Thyroid gland (tissue), 4 donors: Measurements from ENCODE around the gene ALCAM. TPM values are rescaled to one million over a fixed set of nuclear protein-coding genes. Genes with fewer than 3 reads are reported as not detected.

Source experiments
- DNase-seq, 2 donors: peaks; one replicate each; pipeline ENCODE4 v3.0.0-alpha.2; 2019
- H3K27ac ChIP-seq, 3 donors: fragments of 200-600 bp; sonication (generic); 1 replicate in 2 of 3; 2 replicates in 1 of 3; pipeline ENCODE4 v1.5.1; 2016 to 2019; ENCODE audit warnings: mild to moderate bottlenecking in 1 of 3, moderate library complexity in 1 of 3
- H3K27me3 ChIP-seq: fragments of 200-600 bp; sonication (generic); one replicate; pipeline ENCODE4 v1.5.1; 2019
- H3K36me3 ChIP-seq, 2 donors: fragments of 200-600 bp; sonication (generic); one replicate each; pipeline ENCODE4 v1.5.1; 2016 to 2019
- H3K4me1 ChIP-seq, 2 donors: fragments of 200-600 bp; sonication (generic); one replicate each; pipeline ENCODE4 v1.5.1; 2017 to 2019
- H3K4me3 ChIP-seq, 3 donors: fragments of 200-600 bp; sonication (generic); replicated peaks in 1 of 3; 1 replicate in 2 of 3; 2 replicates in 1 of 3; pipeline ENCODE4 v1.5.1; 2016; ENCODE audit warnings: mild to moderate bottlenecking in 1 of 3
- H3K9me3 ChIP-seq: fragments of 200-600 bp; sonication (generic); one replicate; pipeline ENCODE4 v1.5.1; 2017
- POLR2A ChIP-seq, 2 donors: fragments of 450-650 bp; IDR thresholded peaks; one replicate each; pipeline ENCODE4 v1.6.1; 2017; ENCODE audit warnings: antibody characterized with exemption in 2 of 2, mild to moderate bottlenecking in 2 of 2, moderate library complexity in 1 of 2
- WGBS, 2 donors: methylation state at CpG; one replicate each; pipeline ENCODE4 v1.1.5; 2017; 5-methylcytosine and 5-hydroxymethylcytosine counted together
- intact Hi-C: fragments of 100-400 bp; cut with DNase I; formaldehyde crosslinking; loops from one replicate; pipeline ENCODE4 v1.15.1; 2023
- total RNA-seq, 4 donors: library from RNA; depleted of rRNA; stranded (reverse); fragments of >200 nt; gene quantifications; one replicate each; pipeline ENCODE4 v1.2.3, GENCODE V29; 2016
- TF ChIP-seq, protein P1 (sequence below), 6 experiments: fragments of 200-600 bp in 3 of 6; fragments of 450-650 bp in 3 of 6; sonication (generic) in 3 of 6; IDR thresholded peaks; one replicate each; pipeline ENCODE4 v1.5.1; 2016 to 2019; ENCODE audit warnings: antibody characterized with exemption in 6 of 6, mild to moderate bottlenecking in 2 of 6, inconsistent platforms in 1 of 6, moderate library complexity in 1 of 6

ALCAM gene
- total RNA-seq, 4 donors from 2014 or later = 86.5 to 129 (median 108) TPM

DNA sequence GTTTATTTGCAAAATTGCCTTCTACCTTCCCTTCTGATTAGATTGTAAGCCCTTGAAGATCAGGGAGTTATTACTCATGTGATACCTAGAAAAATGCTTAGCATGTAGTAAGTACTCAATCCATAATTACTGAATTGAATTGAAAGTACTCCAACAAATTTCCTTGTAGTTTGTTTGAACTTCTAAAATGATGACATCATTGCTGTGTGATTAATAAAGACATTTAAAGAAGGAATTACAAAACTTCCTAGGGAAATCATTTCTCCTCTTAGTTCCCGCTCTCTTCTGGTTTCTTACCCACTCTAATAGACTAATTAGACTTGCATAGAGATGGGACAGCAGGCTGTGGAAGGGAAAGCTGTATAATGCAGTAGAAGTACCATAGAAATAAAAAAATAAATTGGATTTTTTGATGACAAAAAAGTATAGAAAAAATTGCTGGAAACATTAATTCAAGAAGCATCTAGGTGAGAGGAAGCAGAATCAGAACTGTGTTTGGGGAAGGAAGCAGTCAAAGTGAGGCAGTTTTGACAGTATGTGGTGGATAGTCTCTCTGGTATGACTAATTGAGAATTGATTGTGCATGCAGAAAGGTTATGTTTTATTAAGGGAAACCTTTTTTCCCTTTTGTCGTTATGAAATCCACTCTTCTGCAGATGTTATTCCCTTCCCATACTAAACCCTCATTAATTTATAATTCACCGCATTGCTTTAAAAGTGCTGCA lies 93.0 kb downstream of the ALCAM start:
- DNase-seq = no peak
- H3K9me3 ChIP-seq = no peaks in the 10 kb centered on the region
- H3K27me3 ChIP-seq = no peaks in the 10 kb centered on the region
- H3K36me3 ChIP-seq = no peaks in the 10 kb centered on the region
- no peak overlapping the region for H3K4me3 ChIP-seq
- 61 to 65% methylated on average over 3 of the region's 3 CpGs for WGBS, 2 donors
- TF ChIP-seq, protein P1, sequence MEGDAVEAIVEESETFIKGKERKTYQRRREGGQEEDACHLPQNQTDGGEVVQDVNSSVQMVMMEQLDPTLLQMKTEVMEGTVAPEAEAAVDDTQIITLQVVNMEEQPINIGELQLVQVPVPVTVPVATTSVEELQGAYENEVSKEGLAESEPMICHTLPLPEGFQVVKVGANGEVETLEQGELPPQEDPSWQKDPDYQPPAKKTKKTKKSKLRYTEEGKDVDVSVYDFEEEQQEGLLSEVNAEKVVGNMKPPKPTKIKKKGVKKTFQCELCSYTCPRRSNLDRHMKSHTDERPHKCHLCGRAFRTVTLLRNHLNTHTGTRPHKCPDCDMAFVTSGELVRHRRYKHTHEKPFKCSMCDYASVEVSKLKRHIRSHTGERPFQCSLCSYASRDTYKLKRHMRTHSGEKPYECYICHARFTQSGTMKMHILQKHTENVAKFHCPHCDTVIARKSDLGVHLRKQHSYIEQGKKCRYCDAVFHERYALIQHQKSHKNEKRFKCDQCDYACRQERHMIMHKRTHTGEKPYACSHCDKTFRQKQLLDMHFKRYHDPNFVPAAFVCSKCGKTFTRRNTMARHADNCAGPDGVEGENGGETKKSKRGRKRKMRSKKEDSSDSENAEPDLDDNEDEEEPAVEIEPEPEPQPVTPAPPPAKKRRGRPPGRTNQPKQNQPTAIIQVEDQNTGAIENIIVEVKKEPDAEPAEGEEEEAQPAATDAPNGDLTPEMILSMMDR (IDR thresholded peaks at IDR 0.05) = no peak
- no peak for TF ChIP-seq POLR2A (IDR thresholded peaks at IDR 0.05)
- no peak overlapping the region for H3K27ac ChIP-seq
- intact Hi-C loops = no loop called here
- H3K4me1 ChIP-seq = peaks cover 26 to 27% of the 10 kb centered on the region in 2 donors

DNA sequence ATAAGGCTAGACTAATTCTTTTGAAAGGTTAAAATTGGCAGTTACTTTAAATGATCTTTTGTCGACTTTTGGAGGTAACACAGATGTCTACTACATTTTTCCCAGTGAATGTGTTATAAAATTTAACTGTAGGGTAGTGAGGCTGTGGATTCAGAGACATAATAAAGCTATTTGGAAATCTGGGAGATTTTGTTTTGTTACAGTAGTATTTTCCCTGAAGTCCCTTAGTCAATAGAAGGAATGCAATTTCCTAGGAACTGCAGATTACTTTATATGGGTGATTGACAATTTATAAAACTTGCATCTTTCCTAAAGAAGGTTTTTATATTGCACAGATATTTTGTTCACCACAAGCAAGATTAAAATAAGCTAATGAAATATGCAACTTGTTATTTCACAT lies 96.9 kb downstream of the ALCAM start:
- no peak overlapping the region for H3K4me3 ChIP-seq
- no peaks in the 10 kb centered on the region for H3K27me3 ChIP-seq
- 90 to 96% methylated on average over 1 of the region's 1 CpG for WGBS, 2 donors
- TF ChIP-seq, protein P1 (IDR thresholded peaks at IDR 0.05) = no peak
- no peak for TF ChIP-seq POLR2A (IDR thresholded peaks at IDR 0.05)
- no peak for DNase-seq
- no peaks in the 10 kb centered on the region for H3K9me3 ChIP-seq
- H3K36me3 ChIP-seq = no peaks in the 10 kb centered on the region
- H3K27ac ChIP-seq = no peak overlapping the region
- intact Hi-C loops = no loop called here
- H3K4me1 ChIP-seq = peaks cover 18 to 21% of the 10 kb centered on the region in 2 donors

DNA sequence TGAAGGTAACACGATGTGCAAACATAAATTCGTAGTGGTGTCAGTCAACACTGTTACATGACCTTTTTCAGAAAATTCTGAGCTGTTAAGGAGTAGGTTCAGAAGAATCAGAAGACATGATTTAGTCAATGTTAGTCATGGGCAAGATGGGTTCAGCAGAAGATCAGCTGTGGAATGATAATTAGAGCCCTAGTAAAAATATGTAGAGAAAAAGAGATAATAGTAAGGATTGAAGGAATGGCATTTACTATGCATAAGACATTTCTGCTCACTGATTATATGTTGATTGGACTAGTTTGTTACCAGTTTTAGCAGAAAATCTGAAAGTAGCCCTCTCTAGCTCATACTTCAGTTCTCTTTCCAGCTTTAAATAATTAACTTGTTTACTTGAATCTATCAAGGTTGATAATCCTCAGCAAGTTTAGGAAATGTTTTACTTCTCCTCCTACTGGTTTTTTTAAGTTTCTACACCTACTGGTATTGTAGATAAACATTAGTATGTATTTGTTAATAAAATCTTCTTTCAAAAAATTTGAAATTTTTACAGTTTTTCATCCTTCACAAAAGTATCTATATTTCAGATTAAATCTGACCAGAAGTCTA lies 98.6 kb downstream of the ALCAM start:
- intact Hi-C loops = no loop called here
- Histone ChIP-seq H3K4me1 (peaks cover 8 to 11% of the 10 kb centered on the region in 2 donors), H3K27me3 (no peaks in the 10 kb centered on the region), H3K9me3 (no peaks in the 10 kb centered on the region), H3K36me3 (no peaks in the 10 kb centered on the region), H3K4me3 (no peak overlapping the region), H3K27ac (no peak overlapping the region)
- 86 to 88% methylated on average over 2 of the region's 2 CpGs for WGBS, 2 donors
- TF ChIP-seq, protein P1 (IDR thresholded peaks at IDR 0.05) = no peak
- TF ChIP-seq POLR2A (IDR thresholded peaks at IDR 0.05) = no peak
- DNase-seq = no peak

DNA sequence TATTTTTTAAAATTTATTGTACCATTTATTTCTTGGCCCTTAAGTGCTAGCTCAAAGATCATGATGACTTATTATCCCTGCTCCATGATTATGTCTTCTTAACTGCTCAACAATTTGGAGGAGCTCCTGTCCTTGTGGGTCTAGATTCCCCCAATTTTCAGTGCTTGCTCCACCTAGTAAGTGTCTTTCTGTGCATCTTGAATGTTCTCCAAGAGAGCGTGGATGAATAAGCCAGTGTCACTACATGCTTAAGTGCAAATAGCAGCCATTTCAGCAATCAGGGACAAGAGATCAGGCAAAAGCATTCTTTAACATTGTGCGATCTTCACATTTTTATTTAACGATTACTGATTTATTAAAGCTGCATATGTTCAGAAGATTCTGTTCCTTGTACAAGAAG lies 99.4 kb downstream of the ALCAM start:
- no peak overlapping the region for H3K4me3 ChIP-seq
- no peaks in the 10 kb centered on the region for H3K9me3 ChIP-seq
- H3K36me3 ChIP-seq = no peaks in the 10 kb centered on the region
- WGBS, 2 donors = 82 to 92% methylated on average over 3 of the region's 3 CpGs
- no peak for DNase-seq
- no peak overlapping the region for H3K27ac ChIP-seq
- H3K27me3 ChIP-seq = no peaks in the 10 kb centered on the region
- peaks cover 6 to 11% of the 10 kb centered on the region in 2 donors for H3K4me1 ChIP-seq
- intact Hi-C loops = no loop called here
- TF ChIP-seq, protein P1 (IDR thresholded peaks at IDR 0.05) = no peak
- TF ChIP-seq POLR2A (IDR thresholded peaks at IDR 0.05) = no peak
